HepG2 (cell line): ENCODE results near the gene KLHL7. TPM values are rescaled to one million over a fixed set of nuclear protein-coding genes. Genes with fewer than 3 reads are reported as not detected.
A peak's percentile ranks its signal among the peaks of the same experiment; 100 is the strongest.

ENCODE experiments used
- ARID3A ChIP-seq: IDR thresholded peaks from 2 replicates; pipeline ENCODE4 v1.6.1; 2012; ENCODE audit warnings: low read depth, low read length, improper control_type of control experiment
- ATF1 ChIP-seq: IDR thresholded peaks from 2 replicates; pipeline ENCODE4 v1.6.1; 2016; ENCODE audit warnings: mild to moderate bottlenecking, control low read depth
- CEBPG ChIP-seq: IDR thresholded peaks from 2 replicates; pipeline ENCODE4 v1.6.1; 2016
- EHMT2 ChIP-seq: fragments of 200-600 bp; sonication (generic); IDR thresholded peaks from 2 replicates; pipeline ENCODE4 v1.7.0; 2017; ENCODE audit warnings: antibody characterized with exemption, low read depth, low read length, borderline replicate concordance
- ELF1 ChIP-seq: sonication (generic); formaldehyde crosslinking; IDR thresholded peaks from 2 replicates; pipeline ENCODE4 v1.4.0; 2020; ENCODE audit warnings: missing genetic modification reagents
- ELF3 ChIP-seq: IDR thresholded peaks from 2 replicates; pipeline ENCODE4 v1.6.1; 2016; ENCODE audit warnings: missing genetic modification reagents, missing compliant biosample characterization
- EP300 ChIP-seq, 3 experiments: sonication (generic) in 1 of 3; formaldehyde crosslinking in 1 of 3; IDR thresholded peaks; 2 replicates each; pipeline versions ENCODE4 v1.5.1 to v1.6.1; 2011 to 2020; ENCODE audit warnings: low read depth in 2 of 3, low read length in 2 of 3, borderline replicate concordance in 1 of 3, improper control_type of control experiment in 1 of 3, mild to moderate bottlenecking in 1 of 3, missing genetic modification reagents in 1 of 3, moderate library complexity in 1 of 3
- FOXA3 ChIP-seq: IDR thresholded peaks from 2 replicates; pipeline ENCODE4 v1.6.1; 2016; ENCODE audit warnings: missing genetic modification reagents, missing compliant biosample characterization
- FOXM1 ChIP-seq: sonication (generic); formaldehyde crosslinking; IDR thresholded peaks from 2 replicates; pipeline ENCODE4 v1.5.0; 2020; ENCODE audit warnings: missing genetic modification reagents
- GABPB1 ChIP-seq: IDR thresholded peaks from 2 replicates; pipeline ENCODE4 v1.6.1; 2016; ENCODE audit warnings: mild to moderate bottlenecking, missing genetic modification reagents, moderate library complexity, missing compliant biosample characterization
- HIC2 ChIP-seq: sonication (generic); formaldehyde crosslinking; IDR thresholded peaks from 2 replicates; pipeline ENCODE4 v1.9.0; 2022; ENCODE audit warnings: low read depth, missing genetic modification reagents
- HOXA5 ChIP-seq: sonication (generic); formaldehyde crosslinking; IDR thresholded peaks from 2 replicates; pipeline ENCODE4 v1.4.0; 2020; ENCODE audit warnings: missing genetic modification reagents
- IRX3 ChIP-seq: sonication (generic); formaldehyde crosslinking; IDR thresholded peaks from 2 replicates; pipeline ENCODE4 v1.8.1; 2023; ENCODE audit warnings: mild to moderate bottlenecking, low read depth, missing genetic modification reagents, borderline replicate concordance
- KLF15 ChIP-seq: sonication (generic); formaldehyde crosslinking; IDR thresholded peaks from 2 replicates; pipeline ENCODE4 v1.8.1; 2023; ENCODE audit warnings: borderline replicate concordance, mild to moderate bottlenecking, inconsistent platforms, missing genetic modification reagents, mixed read lengths
- MEIS2 ChIP-seq: sonication (generic); formaldehyde crosslinking; IDR thresholded peaks from 2 replicates; pipeline ENCODE4 v1.9.0; 2021; ENCODE audit warnings: mild to moderate bottlenecking, missing genetic modification reagents
- NCOR1 ChIP-seq: fragments of 200-600 bp; sonication (generic); IDR thresholded peaks from 2 replicates; pipeline ENCODE4 v1.7.0; 2017; ENCODE audit warnings: antibody characterized with exemption, low read length, borderline replicate concordance
- PHB2 ChIP-seq: fragments of 450-650 bp; IDR thresholded peaks from 2 replicates; pipeline ENCODE4 v1.6.1; 2018; ENCODE audit not compliant: partially characterized antibody
- POLR2G ChIP-seq: fragments of 200-400 bp; formaldehyde crosslinking; IDR thresholded peaks from 2 replicates; pipeline ENCODE4 v1.6.1; 2018; ENCODE audit warnings: mild to moderate bottlenecking, low read depth, low read length, moderate library complexity
- SAFB2 ChIP-seq: sonication (generic); formaldehyde crosslinking; IDR thresholded peaks from 2 replicates; pipeline ENCODE4 v1.5.1; 2020; ENCODE audit warnings: missing genetic modification reagents, low read depth, mild to moderate bottlenecking, borderline replicate concordance
- SALL1 ChIP-seq: sonication (generic); formaldehyde crosslinking; IDR thresholded peaks from 2 replicates; pipeline ENCODE4 v1.8.0; 2022; ENCODE audit warnings: mild to moderate bottlenecking, missing genetic modification reagents
- SKI ChIP-seq: fragments of 450-650 bp; IDR thresholded peaks from one replicate; pipeline ENCODE4 v1.6.1; 2018; ENCODE audit warnings: mild to moderate bottlenecking; ENCODE audit not compliant: partially characterized antibody
- SOX6 ChIP-seq, 2 experiments: fragments of 450-650 bp in 1 of 2; sonication (generic) in 1 of 2; formaldehyde crosslinking in 1 of 2; IDR thresholded peaks; 2 replicates each; pipeline versions ENCODE4 v1.4.0 to v1.6.1; 2017 to 2020; ENCODE audit warnings: antibody characterized with exemption in 1 of 2, mild to moderate bottlenecking in 1 of 2, missing genetic modification reagents in 1 of 2
- SP4 ChIP-seq: sonication (generic); formaldehyde crosslinking; IDR thresholded peaks from 2 replicates; pipeline ENCODE4 v1.8.1; 2023; ENCODE audit warnings: mild to moderate bottlenecking, missing genetic modification reagents
- TOE1 ChIP-seq: sonication (generic); formaldehyde crosslinking; IDR thresholded peaks from 2 replicates; pipeline ENCODE4 v1.4.0; 2020; ENCODE audit warnings: mild to moderate bottlenecking, missing genetic modification reagents
- ZGPAT ChIP-seq: IDR thresholded peaks from 2 replicates; pipeline ENCODE4 v1.6.1; 2016; ENCODE audit warnings: mild to moderate bottlenecking
- ZNF235 ChIP-seq: sonication (generic); formaldehyde crosslinking; IDR thresholded peaks from 2 replicates; pipeline ENCODE4 v1.8.1; 2023; ENCODE audit warnings: mild to moderate bottlenecking, missing genetic modification reagents, borderline replicate concordance
- ZNF354B ChIP-seq: sonication (generic); formaldehyde crosslinking; IDR thresholded peaks from 2 replicates; pipeline ENCODE4 v1.8.0; 2022; ENCODE audit warnings: mild to moderate bottlenecking, missing genetic modification reagents
- ZNF616 ChIP-seq: sonication (generic); formaldehyde crosslinking; IDR thresholded peaks from 2 replicates; pipeline ENCODE4 v1.5.0; 2020; ENCODE audit warnings: low read depth, mild to moderate bottlenecking, missing genetic modification reagents
- polyA plus RNA-seq, 8 experiments: library from polyadenylated mRNA; depleted of rRNA in 3 of 8; stranded (reverse) in 7 of 8; unstranded in 1 of 8; fragments of >200 nt; fragmentation: Illumina TruSeq in 4 of 8; extraction: Trizol in 4 of 8; gene quantifications; 2 replicates each; pipeline versions ENCODE4 v1.2.1 to v1.2.3, GENCODE V29; 2011 to 2016; ENCODE audit warnings: low read depth in 4 of 8, missing spikeins in 1 of 8, mixed read lengths in 1 of 8; ENCODE audit not compliant: insufficient read depth in 1 of 8
- total RNA-seq, 5 experiments: library from RNA; depleted of rRNA; stranded (reverse); fragments of >200 nt; fragmentation: Illumina TruSeq; extraction: Trizol; gene quantifications; 2 replicates each; pipeline ENCODE4 v1.2.3, GENCODE V29; 2016; ENCODE audit warnings: low read depth in 1 of 5

KLHL7 gene
- total and polyA plus RNA-seq, 2 of the 13 experiments (the other 11 are each of a cell fraction or from before 2014, with no cell fraction given) = 16.2 to 34.4 TPM

- no peak for TF ChIP-seq EHMT2
- TF ChIP-seq ATF1 (CRISPR knock-in tag) = no peak
- peak; percentile 63 for TF ChIP-seq ARID3A
- peak; percentile 43; the same call in 1 of the 2 replicates for TF ChIP-seq SALL1 (CRISPR knock-in tag)
- no peak for TF ChIP-seq ZNF354B (CRISPR knock-in tag)
- no peak for TF ChIP-seq TOE1 (CRISPR knock-in tag)
- no peak for TF ChIP-seq KLF15
- no peak for TF ChIP-seq SKI
- no peak for TF ChIP-seq IRX3 (CRISPR knock-in tag)
- no peak for TF ChIP-seq ZGPAT
- no peak for TF ChIP-seq MEIS2 (CRISPR knock-in tag)
- TF ChIP-seq SOX6 (IDR thresholded peaks at IDR 0.05) = no peak
- peak; percentile 89 for TF ChIP-seq SOX6 (CRISPR knock-in tag; IDR thresholded peaks at IDR 0.05)
- no peak for TF ChIP-seq PHB2
- TF ChIP-seq FOXA3 (CRISPR knock-in tag) = peak; percentile 74
- no peak for TF ChIP-seq HIC2 (CRISPR knock-in tag)
- TF ChIP-seq HOXA5 (CRISPR knock-in tag) = no peak
- peak; percentile 37; the same call in 1 of the 2 replicates for TF ChIP-seq ELF3 (CRISPR knock-in tag)
- TF ChIP-seq CEBPG = peak; percentile 88
- no peak for TF ChIP-seq NCOR1
- no peak for TF ChIP-seq GABPB1 (CRISPR knock-in tag)
- peak in 1 of 2 experiments; percentile 21; a peak in 1 of 4 replicates for TF ChIP-seq EP300 (IDR thresholded peaks at IDR 0.05; ENCODE audit: low read depth in 2 of 2, low read length in 2 of 2)
- no peak for TF ChIP-seq EP300 (CRISPR knock-in tag; IDR thresholded peaks at IDR 0.05; ENCODE audit: borderline replicate concordance)
- no peak for TF ChIP-seq ELF1
- TF ChIP-seq POLR2G = no peak
- TF ChIP-seq SP4 = no peak
- no peak for TF ChIP-seq ZNF235
- no peak for TF ChIP-seq SAFB2 (CRISPR knock-in tag)
- no peak for TF ChIP-seq FOXM1 (CRISPR knock-in tag)
- TF ChIP-seq ZNF616 (CRISPR knock-in tag) = no peak
Observed at GRCh38 chr7:23207021-23207420, 101.4 kb downstream of the KLHL7 start (continued).
